Measurements from ENCODE around the gene TIMP2. TPM values are rescaled to one million over a fixed set of nuclear protein-coding genes. Genes with fewer than 3 reads are reported as not detected.
A peak's percentile ranks its signal among the peaks of the same experiment; 100 is the strongest.

The TIMP2 gene
- total RNA-seq, 1 experiment from 2014 or later: 114 TPM

DNA sequence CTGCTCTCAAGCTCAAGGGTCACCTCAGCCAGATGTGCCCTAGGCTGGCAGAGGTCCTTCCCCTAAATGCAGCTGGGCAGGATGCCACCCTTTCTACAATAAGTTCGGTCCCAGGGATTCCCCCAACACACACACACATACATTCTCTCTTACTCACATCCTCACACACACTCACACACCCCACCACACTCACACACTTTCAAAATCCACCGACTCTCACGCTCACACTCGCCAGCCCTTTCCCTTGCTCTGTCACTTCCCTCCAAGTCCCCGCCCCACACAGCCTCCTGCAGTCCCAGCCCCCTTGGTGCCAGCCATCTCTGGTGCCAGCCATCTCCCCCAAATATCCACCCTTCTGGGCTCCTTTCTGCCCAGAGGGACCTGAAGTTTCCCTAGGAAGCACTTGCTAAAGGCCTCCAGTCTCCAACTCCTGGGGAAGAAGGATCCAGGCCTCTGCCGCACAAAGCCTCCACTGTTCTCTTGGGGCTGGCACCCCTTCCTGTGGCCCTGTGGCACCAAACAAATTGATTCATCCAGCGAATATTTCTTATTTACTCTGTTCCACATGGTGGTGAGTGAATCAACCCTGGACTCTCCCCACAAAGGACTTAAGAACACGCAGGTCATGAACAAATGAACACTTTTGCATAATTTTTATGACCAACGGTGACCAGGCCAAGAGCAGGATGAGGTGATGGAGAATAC, 80.7 kb downstream of the TIMP2 start:
- Histone ChIP-seq H3K79me2 (ENCODE audit: low read depth) (peaks cover 15% of the 10 kb centered on the region), H3K9me3 (ENCODE audit: insufficient read depth, low read depth) (no peaks in the 10 kb centered on the region), H3K36me3 (ENCODE audit: low read depth) (no peaks in the 10 kb centered on the region), H3K9me2 (ENCODE audit: insufficient read depth) (no peaks in the 10 kb centered on the region), H4K20me1 (ENCODE audit: insufficient read depth) (no peaks in the 10 kb centered on the region), H3K27ac (no peak overlapping the region), H3K4me2 (no peak overlapping the region), H3K4me1 (replicated peaks; ENCODE audit: insufficient read depth) (peaks cover 6% of the 10 kb centered on the region), H3K27me3 (ENCODE audit: insufficient read depth, low read depth) (no peaks in the 10 kb centered on the region), H2AFZ (no peak overlapping the region), H3K4me3 (no peak overlapping the region), H3F3A (ENCODE audit: insufficient read depth, low read depth) (peaks cover 5% of the 10 kb centered on the region; the same call in 1 of the 2 replicates)
- intact Hi-C loops (cut with micrococcal nuclease; ENCODE audit: unreplicated experiment): no loop called here
- ChIA-PET POLR2A (ENCODE audit: unreplicated experiment) (no interaction called here), CTCF (no interaction called here)
- BruUV-seq (replicated peaks): no TSS peak
- DNase-seq: no peak
- TF ChIP-seq EZH2 (IDR thresholded peaks at IDR 0.05; ENCODE audit: low read depth): no peak
- TF ChIP-seq, protein P1, sequence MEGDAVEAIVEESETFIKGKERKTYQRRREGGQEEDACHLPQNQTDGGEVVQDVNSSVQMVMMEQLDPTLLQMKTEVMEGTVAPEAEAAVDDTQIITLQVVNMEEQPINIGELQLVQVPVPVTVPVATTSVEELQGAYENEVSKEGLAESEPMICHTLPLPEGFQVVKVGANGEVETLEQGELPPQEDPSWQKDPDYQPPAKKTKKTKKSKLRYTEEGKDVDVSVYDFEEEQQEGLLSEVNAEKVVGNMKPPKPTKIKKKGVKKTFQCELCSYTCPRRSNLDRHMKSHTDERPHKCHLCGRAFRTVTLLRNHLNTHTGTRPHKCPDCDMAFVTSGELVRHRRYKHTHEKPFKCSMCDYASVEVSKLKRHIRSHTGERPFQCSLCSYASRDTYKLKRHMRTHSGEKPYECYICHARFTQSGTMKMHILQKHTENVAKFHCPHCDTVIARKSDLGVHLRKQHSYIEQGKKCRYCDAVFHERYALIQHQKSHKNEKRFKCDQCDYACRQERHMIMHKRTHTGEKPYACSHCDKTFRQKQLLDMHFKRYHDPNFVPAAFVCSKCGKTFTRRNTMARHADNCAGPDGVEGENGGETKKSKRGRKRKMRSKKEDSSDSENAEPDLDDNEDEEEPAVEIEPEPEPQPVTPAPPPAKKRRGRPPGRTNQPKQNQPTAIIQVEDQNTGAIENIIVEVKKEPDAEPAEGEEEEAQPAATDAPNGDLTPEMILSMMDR (conservative IDR thresholded peaks at IDR 0.05): no peak

DNA sequence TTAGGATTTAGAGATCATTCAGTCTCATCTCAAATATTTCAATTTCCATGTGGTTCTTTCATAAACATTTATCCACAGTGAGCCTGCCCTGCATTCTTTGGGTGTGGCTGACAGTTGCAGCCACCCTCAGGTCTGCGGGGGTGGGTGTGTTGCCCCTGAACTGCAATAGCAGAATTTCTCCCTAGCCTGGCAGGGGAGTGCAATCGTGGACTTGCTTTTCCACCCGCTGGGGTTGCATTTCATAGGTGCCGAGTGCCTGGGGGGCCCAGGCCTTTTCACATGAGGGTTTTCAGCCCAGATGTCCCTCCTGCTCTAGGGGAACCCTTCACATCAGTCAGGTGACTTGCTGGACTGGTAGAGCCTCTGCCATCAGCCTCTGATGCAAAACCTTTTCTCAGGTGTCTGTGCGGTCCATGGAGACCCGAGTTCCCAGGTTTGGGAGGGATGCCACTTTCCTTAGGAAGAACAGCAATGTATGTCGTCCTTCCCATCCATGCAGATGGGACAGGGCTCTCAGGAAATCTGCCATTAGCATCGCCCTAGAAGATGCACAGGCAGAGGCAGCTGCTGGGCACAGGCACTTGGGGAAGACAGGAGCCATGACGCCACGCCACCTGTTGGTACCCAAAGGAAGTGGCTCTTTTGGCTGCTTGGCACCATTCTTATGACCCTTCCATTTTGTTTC, 82.2 kb downstream of the TIMP2 start:
- peaks cover 5% of the 10 kb centered on the region; the same call in 1 of the 2 replicates for H3F3A ChIP-seq (ENCODE audit: insufficient read depth, low read depth)
- POLR2A ChIA-PET (ENCODE audit: unreplicated experiment): no interaction called here
- H4K20me1 ChIP-seq (ENCODE audit: insufficient read depth): peaks cover 8% of the 10 kb centered on the region; the same call in 1 of the 2 replicates
- DNase-seq: peak in 1 of 2 experiments; percentile 32
- no peaks in the 10 kb centered on the region for H3K27me3 ChIP-seq (ENCODE audit: insufficient read depth, low read depth)
- BruUV-seq (replicated peaks): no TSS peak
- H2AFZ ChIP-seq: no peak overlapping the region
- H3K9me2 ChIP-seq (ENCODE audit: insufficient read depth): no peaks in the 10 kb centered on the region
- CTCF ChIA-PET: interaction anchor here (0.6 kb wide), 1 partner anchor 77 kb away, joined by 8 read pairs; no protein-coding TSS in a partner anchor
- H3K36me3 ChIP-seq (ENCODE audit: low read depth): no peaks in the 10 kb centered on the region
- H3K9me3 ChIP-seq (ENCODE audit: insufficient read depth, low read depth): no peaks in the 10 kb centered on the region
- no peak for TF ChIP-seq EZH2 (IDR thresholded peaks at IDR 0.05; ENCODE audit: low read depth)
- TF ChIP-seq, protein P1 (conservative IDR thresholded peaks at IDR 0.05): peak; percentile 58
- no peak overlapping the region for H3K4me2 ChIP-seq
- H3K4me3 ChIP-seq: no peak overlapping the region
- peaks cover 29% of the 10 kb centered on the region for H3K79me2 ChIP-seq (ENCODE audit: low read depth)
- intact Hi-C loops (cut with micrococcal nuclease; ENCODE audit: unreplicated experiment): no loop called here
- H3K4me1 ChIP-seq (replicated peaks; ENCODE audit: insufficient read depth): peaks cover 13% of the 10 kb centered on the region
- H3K27ac ChIP-seq: no peak overlapping the region

DNA sequence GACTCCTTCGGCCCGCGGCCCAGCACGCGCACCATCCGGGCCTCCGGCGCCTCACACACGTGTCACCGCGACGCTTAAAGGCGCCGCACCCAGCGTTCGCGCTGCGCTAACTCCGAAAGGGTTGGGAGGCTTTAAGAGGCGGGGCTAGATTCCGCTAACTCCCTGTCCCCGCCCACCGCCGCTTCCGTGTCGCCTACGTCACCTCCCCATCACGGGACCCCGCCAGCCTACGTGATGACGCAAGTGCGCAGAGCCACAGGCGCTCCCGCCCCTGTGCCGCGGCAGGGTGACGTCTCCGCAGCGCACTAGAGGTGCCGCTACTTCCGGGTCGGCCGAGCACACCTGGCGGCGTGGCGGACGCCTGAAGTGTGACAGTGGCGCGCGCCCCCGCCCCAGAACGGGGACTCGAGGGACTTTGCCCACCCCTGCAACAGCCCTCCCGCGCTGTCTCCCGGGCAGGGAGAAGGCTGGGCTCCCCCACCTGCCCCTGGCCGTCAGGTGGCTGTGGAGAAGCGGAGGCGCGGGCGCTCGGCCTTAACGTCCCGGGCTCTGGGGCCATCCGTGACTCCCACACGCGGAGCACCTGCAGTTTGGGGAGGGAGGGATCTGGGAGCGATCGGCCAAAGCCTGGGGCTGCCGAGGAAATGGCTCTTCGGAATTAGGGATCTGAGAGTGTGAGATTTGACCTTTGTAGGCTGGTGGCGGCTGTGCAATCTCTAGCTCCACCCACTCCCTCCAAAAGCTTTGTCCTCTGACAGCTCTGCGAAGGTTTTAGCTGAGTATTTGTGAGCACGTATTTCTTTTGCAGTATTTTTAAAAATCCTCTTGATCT, 84.2 kb downstream of the TIMP2 start, which contains the start of gene USP36:
TSS of gene USP36 (minus strand) at position 35 of the 832 bp plus-strand sequence. CDS start 4,451 bp downstream, outside the sequence.
- Histone ChIP-seq H3K27ac (peak within 1 kb of the TSS; percentile 85), H3K9me3 (ENCODE audit: insufficient read depth, low read depth) (no peaks in the 10 kb centered on the region), H3K4me3 (peak within 1 kb of the TSS; percentile 95), H3K9me2 (ENCODE audit: insufficient read depth) (no peaks in the 10 kb centered on the region), H3K4me1 (replicated peaks; ENCODE audit: insufficient read depth) (peaks cover 13% of the 10 kb centered on the region), H3K79me2 (ENCODE audit: low read depth) (peaks cover 46% of the 10 kb centered on the region), H2AFZ (peak within 1 kb of the TSS; percentile 95), H3K4me2 (peak within 1 kb of the TSS; percentile 98), H3K36me3 (ENCODE audit: low read depth) (0 out of 2 replicates have a peak, but pooled peaks cover 6% of the 10 kb centered on the region), H3F3A (ENCODE audit: insufficient read depth, low read depth) (peaks cover 5% of the 10 kb centered on the region; the same call in 1 of the 2 replicates), H4K20me1 (ENCODE audit: insufficient read depth) (peaks cover 11% of the 10 kb centered on the region; the same call in 1 of the 2 replicates), H3K27me3 (ENCODE audit: insufficient read depth, low read depth) (no peaks in the 10 kb centered on the region)
- intact Hi-C loops (cut with micrococcal nuclease; ENCODE audit: unreplicated experiment): loop anchor here (1.0 kb wide), 3 partner anchors 21 to 93 kb away; no protein-coding TSS in a partner anchor
- DNase-seq: peak; percentile 89 to 99
- TF ChIP-seq, protein P1 (conservative IDR thresholded peaks at IDR 0.05): no peak
- TF ChIP-seq EZH2 (IDR thresholded peaks at IDR 0.05; ENCODE audit: low read depth): no peak
- ChIA-PET POLR2A (ENCODE audit: unreplicated experiment) (interaction anchor here (0.6 to 0.7 kb wide), 4 partner anchors 56 to 937 kb away, joined by 3 to 4 read pairs (median 3); no protein-coding TSS in a partner anchor), CTCF (no interaction called here)
- no TSS peak for BruUV-seq (replicated peaks)
